K562 (cell line): ENCODE data around the gene RORC. TPM values are rescaled to one million over a fixed set of nuclear protein-coding genes. Genes with fewer than 3 reads are reported as not detected.
A peak's percentile ranks its signal among the peaks of the same experiment; 100 is the strongest.

ENCODE experiments used
- ATF1 ChIP-seq, 2 experiments: fragments of 450-650 bp in 1 of 2; IDR thresholded peaks; 2 replicates each; pipeline ENCODE4 v1.6.1; 2016; ENCODE audit warnings: missing compliant biosample characterization in 1 of 2, missing genetic modification characterization in 1 of 2
- HDAC1 ChIP-seq, 2 experiments: fragments of 450-650 bp; IDR thresholded peaks; 2 replicates each; pipeline ENCODE4 v1.6.1; 2016 to 2017; ENCODE audit warnings: inconsistent platforms in 1 of 2, mild to moderate bottlenecking in 1 of 2, moderate library complexity in 1 of 2
- LCOR ChIP-seq: sonication (generic); formaldehyde crosslinking; IDR thresholded peaks from 2 replicates; pipeline ENCODE4 v1.8.0; 2022; ENCODE audit warnings: mild to moderate bottlenecking, missing genetic modification reagents
- NONO ChIP-seq, 2 experiments: fragments of 200-400 bp in 1 of 2; fragments of 450-650 bp in 1 of 2; formaldehyde crosslinking in 1 of 2; IDR thresholded peaks; 2 replicates each; pipeline ENCODE4 v1.6.1; 2017; ENCODE audit warnings: low read depth in 2 of 2, mild to moderate bottlenecking in 2 of 2, moderate library complexity in 2 of 2, low read length in 1 of 2
- RAD21 ChIP-seq, 2 experiments: fragments of 250-450 bp in 1 of 2; fragments of 450-650 bp in 1 of 2; sonication (Bioruptor Pico) in 1 of 2; formaldehyde crosslinking in 1 of 2; IDR thresholded peaks in 1 of 2; conservative IDR thresholded peaks in 1 of 2; 2 replicates each; pipeline versions ENCODE4 v1.4.0 to v1.8.0; 2020 to 2022; ENCODE audit warnings: mild to moderate bottlenecking in 2 of 2, moderate library complexity in 1 of 2
- ZNF589 ChIP-seq: fragments of 200-800 bp; sonication (Bioruptor generic); IDR thresholded peaks from 2 replicates; pipeline ENCODE4 v1.6.1; 2016; ENCODE audit warnings: low read depth, missing genetic modification characterization, missing compliant biosample characterization
- polyA plus RNA-seq, 8 experiments: library from polyadenylated mRNA; depleted of rRNA in 4 of 8; stranded (reverse) in 5 of 8; unstranded in 3 of 8; fragments of >200 nt; fragmentation: Nextera tagmentation in 2 of 8; fragmentation: Illumina TruSeq in 1 of 8; extraction: Ambion mirVana in 2 of 8; extraction: Trizol in 1 of 8; gene quantifications; 2 replicates each; pipeline versions ENCODE4 v1.2.1 to v1.2.3, GENCODE V29; 2011 to 2014; ENCODE audit warnings: inconsistent platforms in 1 of 8, missing spikeins in 1 of 8
- total RNA-seq, 7 experiments: library from RNA; depleted of rRNA in 6 of 7; stranded (reverse); fragments of >200 nt in 6 of 7; fragmentation: Illumina TruSeq in 2 of 7; extraction: Trizol in 2 of 7; gene quantifications; 2 replicates each; pipeline versions ENCODE4 v1.2.1 to v1.2.3, GENCODE V29; 2011 to 2021; ENCODE audit warnings: low replicate concordance in 1 of 7
- TF ChIP-seq, protein P1 (sequence below): sonication (generic); formaldehyde crosslinking; IDR thresholded peaks from 2 replicates; pipeline ENCODE4 v1.8.0; 2023; ENCODE audit warnings: mild to moderate bottlenecking, missing genetic modification reagents
- TF ChIP-seq, protein P2 (sequence below): fragments of 250-450 bp; sonication (Bioruptor Pico); IDR thresholded peaks from 2 replicates; pipeline ENCODE4 v1.8.0; 2022; ENCODE audit warnings: inconsistent platforms
- TF ChIP-seq, protein P3 (sequence below), 2 experiments: fragments of 450-650 bp in 1 of 2; sonication (generic) in 1 of 2; formaldehyde crosslinking in 1 of 2; IDR thresholded peaks; 2 replicates each; pipeline versions ENCODE4 v1.7.1 to v1.9.0; 2016 to 2022; ENCODE audit warnings: inconsistent platforms in 1 of 2, mild to moderate bottlenecking in 1 of 2, missing genetic modification reagents in 1 of 2

The RORC gene
- total and polyA plus RNA-seq, 9 of the 15 experiments (the other 6 are each of a cell fraction or from before 2014, with no cell fraction given), result not detected

- TF ChIP-seq RAD21 (CRISPR knock-in tag; conservative IDR thresholded peaks at IDR 0.05 in 1 of 2, IDR thresholded peaks at IDR 0.05 in 1 of 2), result peak; percentile 17 to 36; a peak in 2 of 4 replicates
- peak; percentile 72; the same call in 1 of the 2 replicates for TF ChIP-seq ZNF589 (CRISPR knock-in tag)
- peak; percentile 9; the same call in 1 of the 2 replicates for TF ChIP-seq ATF1 (CRISPR knock-in tag; IDR thresholded peaks at IDR 0.05)
- TF ChIP-seq ATF1 (tag; IDR thresholded peaks at IDR 0.05), result peak; percentile 86
- TF ChIP-seq HDAC1 (IDR thresholded peaks at IDR 0.05), result peak in 1 of 2 experiments; percentile 90; a peak in 2 of 4 replicates
- TF ChIP-seq, protein P1, sequence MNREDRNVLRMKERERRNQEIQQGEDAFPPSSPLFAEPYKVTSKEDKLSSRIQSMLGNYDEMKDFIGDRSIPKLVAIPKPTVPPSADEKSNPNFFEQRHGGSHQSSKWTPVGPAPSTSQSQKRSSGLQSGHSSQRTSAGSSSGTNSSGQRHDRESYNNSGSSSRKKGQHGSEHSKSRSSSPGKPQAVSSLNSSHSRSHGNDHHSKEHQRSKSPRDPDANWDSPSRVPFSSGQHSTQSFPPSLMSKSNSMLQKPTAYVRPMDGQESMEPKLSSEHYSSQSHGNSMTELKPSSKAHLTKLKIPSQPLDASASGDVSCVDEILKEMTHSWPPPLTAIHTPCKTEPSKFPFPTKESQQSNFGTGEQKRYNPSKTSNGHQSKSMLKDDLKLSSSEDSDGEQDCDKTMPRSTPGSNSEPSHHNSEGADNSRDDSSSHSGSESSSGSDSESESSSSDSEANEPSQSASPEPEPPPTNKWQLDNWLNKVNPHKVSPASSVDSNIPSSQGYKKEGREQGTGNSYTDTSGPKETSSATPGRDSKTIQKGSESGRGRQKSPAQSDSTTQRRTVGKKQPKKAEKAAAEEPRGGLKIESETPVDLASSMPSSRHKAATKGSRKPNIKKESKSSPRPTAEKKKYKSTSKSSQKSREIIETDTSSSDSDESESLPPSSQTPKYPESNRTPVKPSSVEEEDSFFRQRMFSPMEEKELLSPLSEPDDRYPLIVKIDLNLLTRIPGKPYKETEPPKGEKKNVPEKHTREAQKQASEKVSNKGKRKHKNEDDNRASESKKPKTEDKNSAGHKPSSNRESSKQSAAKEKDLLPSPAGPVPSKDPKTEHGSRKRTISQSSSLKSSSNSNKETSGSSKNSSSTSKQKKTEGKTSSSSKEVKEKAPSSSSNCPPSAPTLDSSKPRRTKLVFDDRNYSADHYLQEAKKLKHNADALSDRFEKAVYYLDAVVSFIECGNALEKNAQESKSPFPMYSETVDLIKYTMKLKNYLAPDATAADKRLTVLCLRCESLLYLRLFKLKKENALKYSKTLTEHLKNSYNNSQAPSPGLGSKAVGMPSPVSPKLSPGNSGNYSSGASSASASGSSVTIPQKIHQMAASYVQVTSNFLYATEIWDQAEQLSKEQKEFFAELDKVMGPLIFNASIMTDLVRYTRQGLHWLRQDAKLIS (CRISPR knock-in tag), result no peak
- no peak; the same call in 1 of the 2 replicates for TF ChIP-seq LCOR
- TF ChIP-seq NONO (IDR thresholded peaks at IDR 0.05; ENCODE audit: low read depth in 2 of 2, low read length in 1 of 2), result peak in 1 of 2 experiments; percentile 76; a peak in 2 of 4 replicates
- TF ChIP-seq, protein P2, sequence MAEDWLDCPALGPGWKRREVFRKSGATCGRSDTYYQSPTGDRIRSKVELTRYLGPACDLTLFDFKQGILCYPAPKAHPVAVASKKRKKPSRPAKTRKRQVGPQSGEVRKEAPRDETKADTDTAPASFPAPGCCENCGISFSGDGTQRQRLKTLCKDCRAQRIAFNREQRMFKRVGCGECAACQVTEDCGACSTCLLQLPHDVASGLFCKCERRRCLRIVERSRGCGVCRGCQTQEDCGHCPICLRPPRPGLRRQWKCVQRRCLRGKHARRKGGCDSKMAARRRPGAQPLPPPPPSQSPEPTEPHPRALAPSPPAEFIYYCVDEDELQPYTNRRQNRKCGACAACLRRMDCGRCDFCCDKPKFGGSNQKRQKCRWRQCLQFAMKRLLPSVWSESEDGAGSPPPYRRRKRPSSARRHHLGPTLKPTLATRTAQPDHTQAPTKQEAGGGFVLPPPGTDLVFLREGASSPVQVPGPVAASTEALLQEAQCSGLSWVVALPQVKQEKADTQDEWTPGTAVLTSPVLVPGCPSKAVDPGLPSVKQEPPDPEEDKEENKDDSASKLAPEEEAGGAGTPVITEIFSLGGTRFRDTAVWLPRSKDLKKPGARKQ (CRISPR knock-in tag), result no peak
- TF ChIP-seq, protein P3, sequence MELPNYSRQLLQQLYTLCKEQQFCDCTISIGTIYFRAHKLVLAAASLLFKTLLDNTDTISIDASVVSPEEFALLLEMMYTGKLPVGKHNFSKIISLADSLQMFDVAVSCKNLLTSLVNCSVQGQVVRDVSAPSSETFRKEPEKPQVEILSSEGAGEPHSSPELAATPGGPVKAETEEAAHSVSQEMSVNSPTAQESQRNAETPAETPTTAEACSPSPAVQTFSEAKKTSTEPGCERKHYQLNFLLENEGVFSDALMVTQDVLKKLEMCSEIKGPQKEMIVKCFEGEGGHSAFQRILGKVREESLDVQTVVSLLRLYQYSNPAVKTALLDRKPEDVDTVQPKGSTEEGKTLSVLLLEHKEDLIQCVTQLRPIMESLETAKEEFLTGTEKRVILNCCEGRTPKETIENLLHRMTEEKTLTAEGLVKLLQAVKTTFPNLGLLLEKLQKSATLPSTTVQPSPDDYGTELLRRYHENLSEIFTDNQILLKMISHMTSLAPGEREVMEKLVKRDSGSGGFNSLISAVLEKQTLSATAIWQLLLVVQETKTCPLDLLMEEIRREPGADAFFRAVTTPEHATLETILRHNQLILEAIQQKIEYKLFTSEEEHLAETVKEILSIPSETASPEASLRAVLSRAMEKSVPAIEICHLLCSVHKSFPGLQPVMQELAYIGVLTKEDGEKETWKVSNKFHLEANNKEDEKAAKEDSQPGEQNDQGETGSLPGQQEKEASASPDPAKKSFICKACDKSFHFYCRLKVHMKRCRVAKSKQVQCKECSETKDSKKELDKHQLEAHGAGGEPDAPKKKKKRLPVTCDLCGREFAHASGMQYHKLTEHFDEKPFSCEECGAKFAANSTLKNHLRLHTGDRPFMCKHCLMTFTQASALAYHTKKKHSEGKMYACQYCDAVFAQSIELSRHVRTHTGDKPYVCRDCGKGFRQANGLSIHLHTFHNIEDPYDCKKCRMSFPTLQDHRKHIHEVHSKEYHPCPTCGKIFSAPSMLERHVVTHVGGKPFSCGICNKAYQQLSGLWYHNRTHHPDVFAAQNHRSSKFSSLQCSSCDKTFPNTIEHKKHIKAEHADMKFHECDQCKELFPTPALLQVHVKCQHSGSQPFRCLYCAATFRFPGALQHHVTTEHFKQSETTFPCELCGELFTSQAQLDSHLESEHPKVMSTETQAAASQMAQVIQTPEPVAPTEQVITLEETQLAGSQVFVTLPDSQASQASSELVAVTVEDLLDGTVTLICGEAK (IDR thresholded peaks at IDR 0.05), result peak; percentile 40; the same call in 1 of the 2 replicates
- TF ChIP-seq, protein P3 (CRISPR knock-in tag; IDR thresholded peaks at IDR 0.05), result no peak
These were observed 68.4 kb downstream of the RORC start, which contains the start of gene MRPL9 (continued) for GRCh38 chr1:151762941-151763921.
